Mammary epithelial cell (primary cell): ENCODE results near the gene CAPG.

Source experiments
- CTCF ChIP-seq, 2 donors: IDR thresholded peaks in 1 of 2; conservative IDR thresholded peaks in 1 of 2; 2 replicates each; pipeline ENCODE4 v1.5.1; 2011 to 2012; ENCODE audit warnings: inconsistent platforms in 2 of 2, low read length in 2 of 2, mild to moderate bottlenecking in 2 of 2, control low read depth in 1 of 2, low read depth in 1 of 2; ENCODE audit not compliant: insufficient read depth in 1 of 2; ENCODE audit errors: extremely low read depth in 1 of 2
- EZH2 ChIP-seq: IDR thresholded peaks from 2 replicates; pipeline ENCODE4 v1.6.1; 2012; ENCODE audit warnings: low read length, inconsistent platforms, borderline replicate concordance

- TF ChIP-seq CTCF (conservative IDR thresholded peaks at IDR 0.05 in 1 of 2, IDR thresholded peaks at IDR 0.05 in 1 of 2; ENCODE audit: extremely low read depth in 1 of 2, insufficient read depth in 1 of 2, low read depth in 1 of 2, low read length in 2 of 2): no peak
- TF ChIP-seq EZH2: no peak
Observed at GRCh38 chr2:85418132-85419008, 8.2 kb upstream of the CAPG start, which contains the start of gene SH2D6.
